Stimulated activated CD8-positive, alpha-beta memory T cell treated with anti-CD3 and anti-CD28 coated beads, Interleukin-4, amount 100 ng/mL, for 1 hour (primary cell): ENCODE results near the gene KATNB1.
"Not testable (repeated sequence)": the region's sequence is repeated elsewhere in the genome, so short reads cannot be mapped to it uniquely, and the experiment has no call there.

Experiments used
- DNase-seq, 2 donors: peaks; one replicate each; pipeline ENCODE4 v3.0.0-alpha.2; 2020; ENCODE audit warnings: low read depth in 2 of 2, low spot score in 1 of 2

The KATNB1 gene

DNA sequence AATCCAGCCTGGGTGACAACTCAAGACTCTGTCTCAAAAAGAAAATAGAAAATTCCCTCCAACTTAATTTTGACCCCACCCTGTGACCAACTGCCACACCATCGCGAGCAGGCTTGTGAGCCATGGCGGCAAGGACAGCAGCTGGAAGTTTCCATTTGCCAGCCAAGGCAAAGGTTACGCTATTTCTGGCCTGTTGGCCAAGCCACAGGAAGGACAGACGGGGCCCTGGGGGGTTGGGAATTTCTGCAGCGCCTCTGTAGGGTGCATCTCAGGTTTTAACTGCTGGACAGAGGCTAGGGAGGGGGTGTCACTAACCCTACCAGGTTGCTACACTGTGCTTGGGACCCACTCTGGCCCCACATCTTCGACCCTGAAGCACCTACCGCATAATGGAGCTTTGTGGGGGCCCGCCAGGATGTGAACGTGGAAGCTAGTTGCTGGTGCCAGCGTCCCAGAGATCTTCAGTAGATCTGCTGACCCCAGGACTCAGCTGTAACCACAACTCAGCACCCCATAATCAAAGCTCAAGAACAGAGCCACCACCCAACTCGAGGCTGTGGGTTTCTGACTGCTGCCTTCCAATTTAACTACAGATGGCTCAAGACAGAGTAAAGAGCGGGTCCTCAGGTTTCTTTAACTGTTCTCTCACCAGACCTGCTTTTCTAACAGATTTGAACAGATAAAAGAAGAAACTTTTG is 55.8 kb downstream of the KATNB1 start:
- no peak for DNase-seq

DNA sequence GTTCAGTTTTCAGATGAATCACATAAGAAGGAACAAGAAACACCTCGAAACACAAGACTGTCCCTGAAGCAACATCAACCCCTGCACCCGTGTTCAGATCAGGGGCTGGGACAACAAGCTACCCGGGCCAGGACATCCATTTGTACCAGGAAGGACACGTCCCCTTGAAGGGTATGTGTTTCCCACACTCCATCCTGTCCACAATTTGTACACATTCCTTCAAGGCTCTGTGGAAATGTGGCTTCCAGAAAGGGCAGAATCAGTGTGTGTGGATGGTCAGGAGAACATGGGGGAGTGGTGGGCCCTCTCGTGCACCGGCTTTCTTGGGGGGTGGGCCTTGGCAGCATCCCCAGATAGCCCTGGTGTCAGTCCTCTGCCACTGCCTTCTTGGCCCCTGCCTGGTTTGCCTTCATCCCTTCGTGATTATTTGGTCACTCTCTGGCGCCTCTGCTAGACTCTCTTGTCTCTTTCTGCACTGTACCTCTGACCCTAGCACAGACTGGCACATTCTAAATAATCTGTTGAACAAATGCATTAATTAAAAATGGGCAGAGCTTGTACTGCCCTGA is 56.4 kb downstream of the KATNB1 start:
- DNase-seq: no peak

DNA sequence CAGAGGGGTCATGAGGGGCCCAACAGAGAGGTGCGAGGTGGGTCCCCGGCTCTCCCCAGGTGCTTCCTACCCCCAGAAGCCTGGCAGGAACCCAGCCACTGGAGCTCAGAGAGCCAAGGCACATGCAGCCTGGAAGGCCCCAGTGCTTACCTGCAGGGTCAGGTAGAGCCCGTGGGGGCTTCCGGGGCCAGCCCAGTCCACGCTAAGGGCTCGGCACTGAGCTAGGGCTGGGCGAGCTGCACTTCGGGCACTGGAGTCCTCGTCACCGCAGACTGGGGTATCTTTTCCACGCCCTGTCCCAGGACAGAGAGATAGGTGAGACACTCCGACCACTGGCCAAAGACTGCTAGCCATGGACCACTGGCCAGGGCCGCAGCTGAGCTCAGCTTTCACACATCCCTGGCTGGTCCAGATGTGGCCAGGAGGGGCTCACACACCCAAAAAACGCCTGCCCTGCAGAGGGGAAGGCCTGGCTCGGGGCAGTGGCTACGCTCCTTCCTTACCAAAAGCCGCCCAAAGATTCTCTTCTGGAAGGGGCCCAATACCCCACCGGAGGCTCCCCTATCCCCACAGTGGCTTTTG is 59.4 kb downstream of the KATNB1 start:
- no peak for DNase-seq

DNA sequence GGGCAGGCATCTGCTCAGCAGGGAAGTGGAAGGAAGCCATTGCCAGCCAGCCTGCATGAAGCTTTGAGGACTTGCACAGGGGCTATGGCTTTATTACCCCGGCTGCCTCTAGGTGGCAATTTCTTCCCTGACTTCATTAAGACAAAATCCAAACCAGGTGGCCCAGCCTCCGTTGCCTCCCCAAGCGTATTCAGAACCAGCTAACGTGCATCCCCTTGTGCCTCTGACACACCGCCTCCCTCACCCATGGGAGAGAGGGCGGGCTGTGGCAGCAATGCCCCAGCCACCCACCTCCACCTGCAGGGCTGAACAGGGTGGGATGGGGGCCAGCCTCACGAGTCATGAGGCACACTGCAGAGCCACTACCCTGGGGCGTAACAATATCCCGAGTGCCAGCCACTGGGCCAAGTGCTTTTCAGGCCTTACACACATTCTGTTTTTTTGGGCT is 59.9 kb downstream of the KATNB1 start:
- no peak for DNase-seq

DNA sequence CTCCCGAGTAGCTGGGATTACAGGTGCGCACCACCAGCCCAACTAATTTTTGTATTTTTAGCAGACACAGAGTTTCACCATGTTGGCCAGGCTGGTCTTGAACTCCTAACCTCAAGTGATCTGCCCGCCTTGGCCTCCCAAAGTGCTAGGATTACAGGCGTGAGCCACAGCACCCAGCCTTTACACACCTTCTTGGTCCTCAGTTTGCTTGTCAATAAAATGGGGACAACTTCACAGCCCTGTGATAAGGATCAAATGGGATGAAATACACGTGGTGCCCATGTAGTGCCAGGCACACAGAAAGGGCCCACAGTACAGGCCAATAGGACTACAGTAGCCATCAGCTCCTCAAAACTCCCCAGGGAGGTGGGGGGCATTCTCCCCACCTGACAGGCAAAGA is 60.4 kb downstream of the KATNB1 start:
- DNase-seq: not testable (repeated sequence)

DNA sequence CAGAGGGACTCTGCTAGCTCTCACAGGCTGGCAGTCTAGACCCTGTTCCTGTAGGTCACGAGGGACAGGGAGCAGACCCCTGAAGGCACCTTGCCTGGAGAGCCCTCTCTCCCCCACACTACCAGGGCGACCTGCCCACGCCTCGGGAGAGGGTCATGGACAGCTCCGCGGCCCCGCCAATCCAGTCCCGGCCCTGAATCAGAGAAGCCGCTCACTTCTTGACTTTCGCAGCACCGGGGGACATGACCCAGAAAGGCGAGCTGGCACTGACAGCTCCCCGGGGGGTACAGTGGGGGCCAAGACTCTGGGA is 61.6 kb downstream of the KATNB1 start:
- DNase-seq: no peak

DNA sequence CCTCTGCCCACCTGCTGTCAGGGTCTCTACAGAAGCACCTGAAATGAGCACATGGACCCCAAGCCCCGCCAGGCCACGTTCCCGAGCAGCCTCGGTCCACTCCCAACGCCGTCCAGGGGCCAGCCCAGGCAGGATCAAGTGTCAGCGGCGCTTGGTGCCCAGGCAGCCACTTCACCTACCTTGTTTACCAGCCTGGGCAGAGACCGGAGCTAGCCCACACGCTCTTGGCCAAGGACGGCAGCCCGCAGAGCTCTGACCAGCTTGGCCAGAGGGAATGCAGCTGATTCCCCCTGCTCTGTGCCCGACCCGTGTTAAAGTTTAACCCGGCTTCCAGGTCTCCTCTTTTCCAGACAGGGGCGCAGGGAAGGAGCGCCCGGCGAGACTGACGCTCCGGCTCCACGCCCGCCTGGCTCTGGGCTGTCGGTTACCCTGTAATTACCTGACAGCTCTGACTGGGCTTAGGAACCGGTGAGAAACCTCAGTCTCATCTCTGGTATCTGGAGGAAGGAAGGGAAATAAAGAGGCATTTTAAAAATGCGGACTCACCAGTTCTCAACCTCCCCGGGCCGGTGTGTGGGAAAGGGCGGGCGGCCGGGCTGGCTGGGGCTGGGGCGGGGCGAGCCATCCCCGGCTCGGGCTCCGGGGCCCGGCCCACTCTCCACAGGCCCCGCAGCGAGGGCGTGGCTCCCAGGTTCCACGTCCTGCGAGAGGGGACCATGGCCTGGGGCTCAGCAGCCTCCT is 62.1 kb downstream of the KATNB1 start:
- DNase-seq: no peak

DNA sequence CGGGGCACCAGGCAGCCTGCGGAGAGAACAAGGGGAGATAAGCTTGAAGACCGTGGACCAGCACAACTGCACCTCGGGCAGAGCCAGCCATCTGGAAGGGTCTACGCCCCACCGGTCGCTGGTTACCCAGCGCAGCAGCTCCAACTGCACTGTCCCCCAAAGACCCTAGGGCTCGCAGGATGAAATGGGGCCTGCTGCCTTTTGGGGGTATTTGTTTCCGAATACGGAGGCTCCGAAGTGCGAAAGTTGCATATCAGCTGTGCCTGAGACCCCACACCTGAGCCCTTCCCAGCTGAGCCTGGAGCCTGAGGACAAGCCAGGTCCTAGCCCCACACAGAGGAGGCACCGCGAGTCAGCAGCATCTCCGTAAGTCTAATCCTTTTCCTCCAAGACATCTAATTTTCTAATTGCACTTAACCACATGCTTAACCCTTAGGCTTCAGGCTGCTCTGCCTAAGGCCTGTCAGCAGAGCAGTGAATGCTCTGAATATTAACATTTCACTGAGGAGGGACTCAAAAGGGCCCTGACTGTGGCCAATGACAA is 62.8 kb downstream of the KATNB1 start:
- DNase-seq: no peak

DNA sequence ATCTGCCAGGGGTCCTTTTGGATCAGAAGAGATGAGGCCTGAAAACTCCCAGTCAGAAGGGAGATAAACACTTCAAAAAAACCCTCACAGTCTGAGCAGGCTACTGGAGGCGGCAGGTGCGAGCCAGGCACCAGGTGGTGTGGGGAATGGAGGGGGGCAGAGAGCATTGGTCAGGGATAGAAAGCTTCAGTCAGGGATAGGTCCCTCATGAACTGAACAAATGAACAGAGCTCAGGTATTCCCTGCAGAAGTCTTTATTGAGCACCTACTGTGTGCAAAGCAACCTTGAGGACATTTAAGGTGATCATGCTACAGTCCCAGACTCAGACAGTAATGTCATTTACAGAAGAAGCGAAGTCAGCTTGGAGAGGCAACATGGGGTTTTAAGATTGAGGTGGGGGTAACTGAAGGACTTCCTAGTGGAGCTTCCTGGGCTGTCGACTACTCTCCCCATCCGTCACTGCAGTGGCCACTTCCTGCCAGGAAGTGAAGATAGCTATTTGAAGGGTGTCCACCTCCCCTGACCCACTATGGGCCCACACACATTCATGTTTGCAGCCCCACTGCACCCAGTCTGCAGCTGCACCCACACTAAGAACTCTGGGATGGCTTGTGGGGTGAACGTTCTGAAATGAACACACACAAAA is 63.5 kb downstream of the KATNB1 start:
- no peak for DNase-seq

DNA sequence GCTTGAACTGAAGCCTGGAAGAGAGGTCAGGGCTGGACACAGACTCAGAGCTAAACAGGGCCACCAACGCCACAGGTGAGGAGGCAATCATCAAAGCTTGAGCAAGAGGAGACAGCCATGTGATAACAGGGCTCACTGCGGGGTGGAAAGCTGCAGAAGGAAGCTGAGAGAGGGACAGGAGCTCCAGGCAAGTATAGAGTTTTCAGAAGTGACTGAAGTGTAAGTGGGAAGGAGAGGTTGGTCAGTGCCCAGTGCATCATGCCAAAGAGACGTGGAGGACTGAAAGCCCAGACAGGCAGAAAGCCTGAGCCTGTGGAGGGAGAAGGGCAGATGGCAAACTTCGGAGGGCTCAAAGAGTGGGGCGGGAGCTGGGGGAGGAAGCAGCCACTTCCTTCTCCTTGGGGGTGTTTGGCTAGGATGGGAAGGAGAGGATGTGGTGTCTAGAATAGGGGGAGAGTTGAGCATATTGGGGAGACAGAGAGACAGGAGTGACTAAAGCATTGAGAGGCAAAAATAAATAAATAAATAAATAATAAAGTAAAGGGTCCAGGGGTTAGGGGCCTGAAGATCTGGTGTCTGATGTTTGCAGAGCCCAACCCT is 64.1 kb downstream of the KATNB1 start:
- DNase-seq: no peak

DNA sequence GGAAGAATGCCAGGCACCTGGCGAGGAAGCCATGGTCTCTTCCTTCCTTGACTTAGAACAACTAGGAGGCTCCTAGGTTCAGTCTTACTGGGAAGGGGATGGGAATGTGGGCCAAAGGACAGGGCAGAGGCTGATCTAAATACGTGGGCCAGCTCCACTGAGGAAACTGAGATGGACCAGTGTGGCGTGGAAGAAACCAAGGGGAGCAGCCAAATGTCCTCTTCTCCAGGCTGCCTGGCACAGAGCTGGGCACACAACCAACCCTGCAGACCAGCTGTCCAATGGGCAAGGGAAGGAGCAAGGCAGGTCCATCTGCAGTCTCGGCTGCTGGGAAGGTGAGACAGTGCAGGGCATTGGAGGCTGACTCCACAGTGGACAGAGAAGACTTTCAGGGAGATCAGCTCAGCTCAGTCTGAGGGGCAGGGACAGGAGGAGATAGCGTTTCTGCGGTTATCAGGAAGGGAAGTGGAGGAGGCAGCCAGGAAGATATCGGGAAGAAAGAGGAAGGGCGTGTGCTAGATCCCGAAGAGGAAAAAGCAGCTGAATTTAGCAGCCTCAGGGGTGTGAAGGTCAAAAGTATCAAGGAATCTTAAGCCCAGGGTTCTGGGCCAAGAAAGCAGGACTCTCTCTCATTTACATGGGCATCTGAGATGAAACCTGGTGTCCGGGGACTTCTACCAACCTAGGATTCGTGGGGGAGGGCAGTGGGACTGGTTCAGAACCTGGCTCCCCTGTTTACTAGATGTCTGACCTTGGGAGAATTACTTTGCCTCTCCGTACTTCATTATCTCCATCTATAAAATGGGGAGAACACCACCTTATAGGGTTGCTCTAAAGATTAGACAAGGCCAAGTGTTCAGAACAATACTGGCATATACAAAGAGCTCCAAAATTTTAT is 64.9 kb downstream of the KATNB1 start:
- DNase-seq: no peak

DNA sequence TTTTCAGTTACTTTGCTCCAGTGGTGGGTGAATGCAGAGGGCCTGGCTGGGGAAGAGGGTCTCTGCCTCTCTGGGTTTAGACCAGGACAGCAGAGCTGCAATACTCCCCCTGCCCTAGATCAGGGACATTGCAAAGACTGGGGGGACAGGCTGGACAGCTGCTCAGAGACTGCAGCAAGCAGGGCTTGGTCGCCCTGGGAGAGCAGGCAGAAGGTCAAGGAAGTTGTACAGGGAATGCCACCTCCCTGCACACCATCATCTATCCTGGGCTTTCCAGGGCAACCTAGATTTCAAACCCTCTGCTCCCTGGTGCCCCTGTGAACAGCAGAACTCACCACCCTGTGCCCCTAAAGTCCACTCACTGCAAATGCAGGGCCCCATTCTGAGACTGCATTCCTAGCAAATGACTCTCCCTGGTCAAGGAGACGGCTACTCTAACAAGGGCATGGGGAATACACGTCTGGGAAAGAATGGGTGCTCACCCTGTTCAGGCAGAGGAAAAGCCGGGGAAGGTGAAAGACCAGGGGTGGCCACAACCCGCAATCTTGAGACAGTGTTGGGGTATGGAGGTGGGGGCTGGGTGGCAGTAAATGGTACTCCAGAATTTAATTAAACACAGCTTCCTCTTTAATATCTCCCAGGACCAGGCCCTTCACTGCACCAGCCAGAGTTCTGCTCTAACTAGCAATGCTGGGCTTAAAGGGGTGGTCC is 65.7 kb downstream of the KATNB1 start:
- DNase-seq: no peak

DNA sequence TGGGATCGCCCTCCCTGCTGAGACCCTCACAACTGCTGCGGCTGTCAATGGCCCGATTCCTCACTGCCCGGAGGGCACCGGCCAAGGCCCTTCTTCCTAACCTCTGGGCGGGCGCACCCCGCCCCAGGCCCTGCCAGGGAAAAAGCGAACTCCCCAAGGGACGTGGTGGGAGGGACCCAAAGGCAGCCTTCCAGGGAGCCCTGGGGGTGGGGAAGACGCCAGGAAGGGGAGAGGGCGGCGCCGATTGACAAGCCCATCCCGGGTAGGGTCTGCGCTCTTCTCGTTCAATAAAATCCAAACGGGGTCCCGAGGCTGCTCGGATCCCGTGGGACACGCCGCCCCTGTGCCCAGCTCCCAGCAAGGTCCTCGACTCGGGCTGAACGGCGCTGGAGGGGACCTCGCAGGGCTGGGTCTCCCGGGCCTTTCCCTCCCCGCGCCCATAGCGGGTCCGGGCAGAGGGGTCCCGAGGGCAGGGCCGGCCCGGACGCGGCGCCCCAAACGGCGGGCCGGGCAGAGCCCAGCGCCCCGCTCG is 66.3 kb downstream of the KATNB1 start:
- DNase-seq: no peak

DNA sequence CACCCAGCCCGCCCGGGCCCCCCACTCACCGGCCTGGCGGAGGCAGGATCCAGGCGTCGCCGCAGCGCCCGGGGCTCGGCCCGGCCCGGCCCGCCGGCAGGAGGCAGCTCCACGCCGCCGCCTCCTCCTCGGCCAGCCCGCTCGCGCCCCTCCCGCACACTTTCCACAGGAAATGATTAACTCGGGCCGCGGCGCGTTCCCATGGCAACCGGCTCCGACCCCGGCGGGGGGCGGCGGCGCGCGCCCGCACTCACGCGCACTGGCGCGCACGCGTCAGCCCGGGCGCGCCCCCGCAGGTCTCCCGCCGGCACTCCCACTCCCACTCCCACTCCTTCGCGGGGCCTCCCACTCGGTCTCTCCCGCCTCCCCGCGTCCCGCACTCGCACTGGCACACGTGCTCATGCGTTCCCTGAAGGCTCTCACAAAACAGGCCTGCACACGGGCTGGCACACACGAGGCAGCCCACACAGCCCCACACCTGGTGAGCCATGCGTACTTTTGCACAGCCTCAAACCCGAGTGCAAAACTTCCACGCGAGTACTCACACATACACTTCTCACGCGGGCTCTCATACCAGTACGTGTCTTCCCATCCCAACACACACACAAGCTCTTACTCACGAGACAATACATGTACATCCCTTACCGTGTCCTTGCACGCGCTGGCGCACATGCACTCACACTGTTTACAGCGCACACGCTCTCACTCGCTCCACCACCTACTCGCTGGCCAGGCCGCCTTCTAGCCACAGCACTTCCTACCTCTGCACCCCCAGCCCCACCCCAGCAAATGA is 67.0 kb downstream of the KATNB1 start, which contains the start of gene KIFC3:
TSS of gene KIFC3 (minus strand) at position 151 of the 793 bp plus-strand sequence. CDS start 4,248 bp downstream, outside the sequence.
- peak; percentile 63 to 64 for DNase-seq

DNA sequence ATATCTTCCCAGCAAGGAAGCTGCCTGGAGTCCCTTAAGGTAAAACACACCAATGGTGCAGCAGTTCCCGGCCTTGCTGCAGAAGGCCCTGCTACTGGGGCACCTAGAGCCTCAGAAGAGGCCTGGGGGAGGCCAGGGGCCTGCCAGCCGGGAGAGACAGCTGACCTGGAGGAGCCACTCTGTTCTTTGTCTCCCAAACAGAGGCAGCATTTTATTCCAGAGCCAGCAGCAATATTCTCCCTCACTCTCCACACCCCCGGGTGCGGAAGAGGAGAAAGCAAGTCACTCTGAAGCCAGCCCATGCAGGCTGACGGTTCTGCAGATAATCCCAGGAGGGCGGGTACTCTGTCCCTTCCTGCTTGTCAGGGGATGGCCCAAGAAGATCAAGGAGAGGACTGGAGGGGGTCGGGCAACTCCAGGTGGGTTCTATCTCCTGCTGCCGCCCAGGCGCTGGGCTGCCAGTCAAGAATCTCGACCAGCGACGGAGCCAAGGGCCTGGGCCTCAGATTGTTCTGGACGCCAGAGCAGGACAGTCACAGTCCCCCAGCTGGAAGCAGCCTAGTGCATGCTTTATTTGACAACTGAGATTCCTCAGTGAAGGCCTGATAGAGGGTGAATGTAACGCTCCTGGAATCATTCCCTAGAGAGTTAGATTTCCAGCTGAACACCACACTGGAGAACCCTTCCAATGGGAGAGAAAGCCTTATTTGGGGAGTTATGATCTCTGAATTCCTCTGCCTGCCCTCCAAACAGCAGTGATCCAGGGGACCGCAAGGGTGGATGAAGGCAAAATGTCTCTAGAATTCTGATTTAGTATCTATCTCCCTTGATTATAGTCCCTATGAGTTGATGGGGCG is 67.8 kb downstream of the KATNB1 start:
- no peak for DNase-seq

DNA sequence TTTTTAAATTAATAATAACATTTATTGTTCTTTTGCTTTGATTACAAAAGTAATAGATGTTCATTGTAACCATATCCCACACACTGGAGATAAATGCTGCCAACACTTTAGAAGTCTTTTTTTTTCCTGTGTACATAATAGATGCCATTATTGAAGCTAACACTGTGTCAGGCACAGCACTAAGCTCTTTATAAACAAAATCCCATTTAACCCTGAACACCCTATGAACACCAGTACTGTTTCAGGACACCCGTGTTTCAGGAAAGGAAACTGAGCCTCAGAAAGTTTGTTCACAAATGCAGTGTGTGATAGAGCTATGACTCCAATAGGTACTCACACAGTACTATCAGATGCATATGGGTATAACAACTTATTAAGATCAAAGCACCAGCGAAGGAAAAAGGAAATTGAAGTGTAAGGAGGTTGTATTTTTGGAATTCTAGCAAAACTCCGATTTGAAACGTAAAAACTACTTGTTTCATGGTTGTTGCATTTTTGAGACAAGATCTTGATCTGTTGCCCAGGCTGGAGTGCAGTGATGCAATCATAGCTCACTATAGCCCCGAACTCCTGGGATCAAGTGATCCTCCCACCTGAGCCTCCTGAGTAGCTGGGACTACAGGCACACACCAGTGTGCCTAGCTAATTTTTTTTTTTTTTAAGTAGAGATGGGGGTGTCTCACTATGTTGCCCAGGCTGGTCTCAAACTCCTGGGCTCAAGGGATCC is 68.7 kb downstream of the KATNB1 start:
- no peak for DNase-seq

DNA sequence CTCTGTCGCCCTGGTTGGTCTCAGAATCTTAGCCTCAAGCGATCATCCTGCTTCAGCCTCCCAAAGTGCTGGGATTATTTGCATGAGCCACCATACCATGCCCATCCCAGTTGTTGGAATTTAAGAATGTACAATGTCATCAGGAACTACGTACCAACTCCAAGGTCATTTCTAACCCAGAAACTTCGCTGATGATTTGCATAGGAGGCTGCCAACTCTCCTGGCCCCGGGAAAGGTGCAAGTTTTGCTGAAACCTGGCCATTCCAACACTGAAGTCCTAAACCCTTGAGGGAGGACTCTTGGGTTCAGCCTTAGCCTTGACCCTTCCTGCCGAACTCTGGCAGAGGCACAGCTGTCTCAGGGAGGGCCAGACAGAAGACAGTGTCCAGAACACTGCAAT is 69.6 kb downstream of the KATNB1 start:
- no peak for DNase-seq
